ENCODE results near the gene CNOT2. TPM values are rescaled to one million over a fixed set of nuclear protein-coding genes. Genes with fewer than 3 reads are reported as not detected.
"Not testable (repeated sequence)": the region's sequence is repeated elsewhere in the genome, so short reads cannot be mapped to it uniquely, and the experiment has no call there.

Gene CNOT2
- total RNA-seq, 1 donor from 2014 or later: 36.9 TPM

- intact Hi-C loops (cut with micrococcal nuclease): no loop called here
- DNase-seq (no peak), ATAC-seq (no peak)
Observed at GRCh38 chr12:70288817-70289216, 45.6 kb downstream of the CNOT2 start.

- intact Hi-C loops (cut with micrococcal nuclease): no loop called here
- ATAC-seq: no peak
- no peak for DNase-seq
Observed at GRCh38 chr12:70290116-70290515, 46.9 kb downstream of the CNOT2 start.

DNA sequence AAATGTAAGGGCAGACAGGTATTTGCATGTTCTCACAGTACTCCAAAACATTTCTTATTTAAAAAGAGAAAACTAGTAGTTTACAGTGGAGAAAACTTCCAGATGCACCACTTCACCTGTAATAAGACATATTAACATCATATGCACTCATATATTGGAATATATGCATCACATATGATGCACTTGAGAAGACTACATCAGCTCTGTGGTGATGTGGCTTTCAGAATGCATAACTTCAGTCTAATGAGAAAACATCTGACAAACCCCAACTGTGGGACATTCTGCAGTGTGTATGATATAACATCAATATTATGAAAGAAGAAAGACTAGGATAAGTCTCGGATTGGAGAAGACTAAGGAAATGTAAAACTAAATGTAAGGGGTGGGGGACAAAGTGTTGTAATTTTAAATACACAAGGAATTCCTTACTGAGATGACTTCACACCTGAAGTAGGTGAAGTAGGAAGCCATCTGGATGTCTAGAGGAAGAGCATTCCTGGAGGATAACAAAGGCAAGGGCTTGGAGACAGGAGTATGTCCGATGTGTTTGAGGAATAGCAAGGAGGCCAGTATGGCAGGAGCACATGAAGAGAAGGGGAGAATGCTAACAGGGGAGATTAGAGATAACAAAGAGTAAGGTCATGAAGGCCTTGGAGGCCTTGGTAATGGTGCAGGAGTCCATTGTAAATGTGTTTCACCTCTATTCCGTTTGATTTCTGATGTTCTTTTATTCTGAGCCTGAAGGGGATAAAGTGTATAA is 49.0 kb downstream of the CNOT2 start:
- intact Hi-C loops (cut with micrococcal nuclease): no loop called here
- no peak for ATAC-seq
- DNase-seq: no peak

GRCh38 chr12:70304684-70305555 is 61.7 kb downstream of the CNOT2 start:
- intact Hi-C loops (cut with micrococcal nuclease); DNase-seq; ATAC-seq: not testable (repeated sequence)

- intact Hi-C loops (cut with micrococcal nuclease): no loop called here
- ATAC-seq (no peak), DNase-seq (no peak)
Observed at GRCh38 chr12:70305794-70306193, 62.6 kb downstream of the CNOT2 start.

DNA sequence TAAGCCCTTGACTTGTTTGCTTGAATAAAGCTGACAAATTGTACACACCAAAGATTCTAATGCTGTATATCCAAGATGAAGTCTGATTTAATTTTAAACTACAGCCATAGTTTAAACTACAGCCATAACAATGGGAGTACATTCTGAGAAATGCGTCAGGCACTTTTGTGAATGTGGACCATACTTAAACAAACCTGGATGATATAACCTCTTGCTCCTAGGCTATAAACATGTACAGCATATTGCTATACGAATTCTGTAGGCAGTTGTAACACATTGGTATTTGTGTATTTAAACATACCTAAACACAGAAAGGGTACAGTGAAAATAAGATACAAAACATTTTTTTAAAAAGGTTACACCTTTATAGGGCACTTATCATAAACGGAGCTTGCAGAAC is 63.4 kb downstream of the CNOT2 start:
- ATAC-seq: no peak
- intact Hi-C loops (cut with micrococcal nuclease): no loop called here
- DNase-seq: no peak

GRCh38 chr12:70307868-70308267 is 64.6 kb downstream of the CNOT2 start:
- DNase-seq (no peak), ATAC-seq (no peak)
- intact Hi-C loops (cut with micrococcal nuclease): no loop called here

GRCh38 chr12:70309348-70309747 is 66.1 kb downstream of the CNOT2 start:
- ATAC-seq: no peak

DNA sequence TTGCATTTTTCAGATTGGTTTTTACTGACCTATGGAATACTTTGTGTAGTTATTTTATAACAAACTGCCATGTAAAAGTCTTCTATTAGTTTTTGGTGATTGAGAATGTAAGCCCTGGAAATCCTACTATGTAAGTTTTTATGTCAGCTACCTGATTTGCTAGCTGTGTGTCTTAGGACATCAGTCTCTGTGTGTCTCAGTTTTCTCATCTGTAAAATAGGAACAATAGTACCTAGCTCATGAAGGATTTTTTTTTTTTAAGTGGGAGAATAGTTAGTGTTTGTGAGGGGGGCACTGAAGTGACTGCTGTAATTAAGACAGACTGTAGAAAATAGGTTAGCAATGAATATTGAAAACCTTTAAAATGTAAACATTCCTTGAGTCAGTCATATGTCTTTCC is 70.9 kb downstream of the CNOT2 start:
- intact Hi-C loops (cut with micrococcal nuclease): no loop called here
- DNase-seq: no peak
- ATAC-seq: no peak

More at GRCh38 chr12:70309348-70309747, 66.1 kb downstream of the CNOT2 start:
- intact Hi-C loops (cut with micrococcal nuclease): no loop called here
- DNase-seq: no peak

DNA sequence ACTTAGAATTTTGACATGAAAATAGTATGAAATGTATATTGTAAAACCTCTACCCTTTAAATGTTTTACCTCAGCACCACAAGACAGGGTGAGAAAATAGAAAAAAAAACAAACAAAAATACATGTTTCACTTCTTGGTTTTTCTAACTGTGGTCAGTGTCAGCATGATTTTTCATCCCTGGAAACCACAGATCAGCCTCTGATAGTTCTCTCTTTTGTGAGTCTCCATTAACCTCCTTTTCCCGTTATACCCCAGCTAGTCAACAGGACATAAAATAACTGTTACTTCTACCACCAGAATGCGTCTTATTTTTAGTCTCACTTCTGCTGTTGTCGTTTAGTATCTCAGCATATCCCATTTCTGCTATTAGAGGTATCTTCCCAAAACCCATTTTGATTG is 74.5 kb downstream of the CNOT2 start:
- ATAC-seq: peak; percentile 21
- no peak for DNase-seq
- intact Hi-C loops (cut with micrococcal nuclease): no loop called here

GRCh38 chr12:70319605-70320004 is 76.4 kb downstream of the CNOT2 start:
- no peak for ATAC-seq
- DNase-seq: no peak
- intact Hi-C loops (cut with micrococcal nuclease): no loop called here

DNA sequence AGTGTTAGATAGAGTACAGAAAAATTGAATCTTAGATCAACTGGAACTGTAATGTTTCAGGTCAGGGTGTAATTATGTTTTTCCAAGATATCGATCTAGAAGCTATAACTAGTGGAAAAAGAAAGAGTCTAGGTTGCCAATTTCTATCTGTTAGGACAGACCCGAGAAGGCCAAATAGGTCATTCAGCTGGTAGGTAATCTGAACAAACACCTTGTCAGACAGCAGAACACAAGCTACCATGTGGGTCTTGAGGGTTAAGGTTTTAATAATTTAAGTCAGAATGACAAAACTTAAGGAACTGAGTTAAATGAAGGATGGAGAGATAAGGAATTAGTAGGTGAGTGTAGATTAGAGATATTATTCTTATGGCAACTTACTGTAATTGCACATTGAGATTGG is 78.0 kb downstream of the CNOT2 start:
- no peak for ATAC-seq
- no peak for DNase-seq
- intact Hi-C loops (cut with micrococcal nuclease): no loop called here

DNA sequence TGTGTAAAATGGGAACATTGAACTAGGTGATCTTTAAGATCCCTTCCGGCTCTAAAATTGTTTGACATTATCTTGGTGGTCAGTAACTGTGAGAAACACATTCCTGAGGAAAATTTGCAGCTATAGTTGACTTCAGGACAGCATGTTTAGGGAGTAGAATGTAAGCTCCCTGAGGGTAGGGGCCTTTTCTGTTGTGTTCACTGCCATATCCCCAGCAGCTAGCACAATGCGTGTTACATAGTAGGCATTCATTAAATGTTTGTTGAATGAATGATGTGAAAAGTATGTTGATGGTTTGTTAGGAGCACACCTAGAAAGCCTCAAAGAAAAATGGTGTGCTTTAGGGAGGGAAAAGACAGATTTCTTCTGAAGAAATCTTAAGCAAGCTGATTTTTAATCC is 84.3 kb downstream of the CNOT2 start:
- intact Hi-C loops (cut with micrococcal nuclease): no loop called here
- DNase-seq: no peak
- ATAC-seq: no peak

- no peak for DNase-seq
- ATAC-seq: no peak
- intact Hi-C loops (cut with micrococcal nuclease): no loop called here
Observed at GRCh38 chr12:70329728-70330127, 86.5 kb downstream of the CNOT2 start.

DNA sequence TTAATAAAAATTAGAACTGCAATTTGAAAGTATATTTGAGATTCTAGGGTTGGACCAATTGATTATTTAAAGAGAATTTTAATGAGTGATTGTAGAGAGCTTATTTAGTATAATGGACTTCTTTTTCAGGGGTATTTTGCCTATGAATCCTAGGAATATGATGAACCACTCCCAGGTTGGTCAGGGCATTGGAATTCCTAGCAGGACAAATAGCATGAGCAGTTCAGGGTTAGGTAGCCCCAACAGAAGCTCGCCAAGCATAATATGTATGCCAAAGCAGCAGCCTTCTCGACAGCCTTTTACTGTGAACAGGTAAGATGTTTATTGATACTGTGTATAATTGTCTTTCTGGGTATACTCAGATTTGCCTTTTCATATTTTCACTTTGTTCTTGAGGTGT is 86.9 kb downstream of the CNOT2 start:
- DNase-seq: no peak
- ATAC-seq: no peak

DNA sequence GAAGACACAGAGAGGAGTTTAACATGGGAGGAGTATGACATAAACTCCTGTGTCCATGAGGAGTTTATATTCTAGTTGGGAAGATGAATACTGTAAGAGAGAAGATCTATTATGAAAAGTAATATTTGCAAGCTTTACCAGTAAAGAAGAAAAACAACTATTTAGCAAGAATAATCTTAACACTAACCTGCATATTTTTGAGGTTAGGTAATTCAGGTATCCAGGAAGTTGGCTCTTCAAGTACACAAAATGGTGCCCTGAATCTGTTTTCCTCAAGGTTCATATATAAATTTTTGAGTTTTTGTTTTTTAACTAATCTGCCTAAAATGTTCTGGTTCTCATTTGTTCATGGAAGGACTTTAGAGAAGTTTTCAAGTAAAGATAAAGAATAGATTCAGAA is 89.0 kb downstream of the CNOT2 start:
- ATAC-seq (no peak), DNase-seq (no peak)
- intact Hi-C loops (cut with micrococcal nuclease): no loop called here

More for the DNA sequence above, 86.9 kb downstream of the CNOT2 start:
- intact Hi-C loops (cut with micrococcal nuclease): no loop called here

DNA sequence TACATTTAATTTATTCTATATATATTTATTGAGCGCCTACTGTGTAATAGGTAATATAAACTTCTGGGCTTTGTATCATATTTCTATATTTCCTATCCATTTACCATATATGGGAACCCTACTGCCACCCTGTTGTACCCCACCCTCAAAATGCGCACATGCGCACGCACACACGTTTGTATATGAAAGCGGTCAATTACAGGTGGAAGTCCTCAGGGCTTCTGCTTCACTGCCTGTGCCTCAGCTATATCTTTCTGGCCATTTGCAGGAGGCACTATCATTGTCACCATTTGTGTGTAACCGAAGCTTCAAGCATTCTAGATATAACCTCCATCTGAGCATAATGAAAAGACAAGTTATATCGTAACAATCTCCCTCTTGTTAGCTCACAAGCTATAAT is 91.5 kb downstream of the CNOT2 start:
- intact Hi-C loops (cut with micrococcal nuclease): no loop called here
- DNase-seq (no peak), ATAC-seq (no peak)

DNA sequence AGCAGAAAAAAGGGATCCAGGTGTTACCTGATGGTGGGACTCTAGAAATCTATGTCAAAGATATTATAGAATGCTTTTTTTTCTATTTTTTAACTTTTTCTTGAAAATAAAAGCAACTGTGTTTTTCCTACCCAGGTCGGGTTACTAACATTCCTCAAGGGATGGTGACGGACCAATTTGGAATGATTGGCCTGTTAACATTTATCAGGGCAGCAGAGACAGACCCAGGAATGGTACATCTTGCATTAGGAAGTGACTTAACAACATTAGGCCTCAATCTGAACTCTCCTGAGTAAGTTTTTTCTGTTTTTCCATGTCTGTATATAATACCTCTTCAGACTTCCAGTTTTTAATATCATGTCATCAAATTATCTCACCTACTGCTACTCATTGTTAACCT is 95.3 kb downstream of the CNOT2 start:
- ATAC-seq (no peak), DNase-seq (no peak)
- intact Hi-C loops (cut with micrococcal nuclease): no loop called here

GRCh38 chr12:70351076-70351475 is 107.8 kb downstream of the CNOT2 start:
- intact Hi-C loops (cut with micrococcal nuclease): no loop called here
- DNase-seq: no peak

DNA sequence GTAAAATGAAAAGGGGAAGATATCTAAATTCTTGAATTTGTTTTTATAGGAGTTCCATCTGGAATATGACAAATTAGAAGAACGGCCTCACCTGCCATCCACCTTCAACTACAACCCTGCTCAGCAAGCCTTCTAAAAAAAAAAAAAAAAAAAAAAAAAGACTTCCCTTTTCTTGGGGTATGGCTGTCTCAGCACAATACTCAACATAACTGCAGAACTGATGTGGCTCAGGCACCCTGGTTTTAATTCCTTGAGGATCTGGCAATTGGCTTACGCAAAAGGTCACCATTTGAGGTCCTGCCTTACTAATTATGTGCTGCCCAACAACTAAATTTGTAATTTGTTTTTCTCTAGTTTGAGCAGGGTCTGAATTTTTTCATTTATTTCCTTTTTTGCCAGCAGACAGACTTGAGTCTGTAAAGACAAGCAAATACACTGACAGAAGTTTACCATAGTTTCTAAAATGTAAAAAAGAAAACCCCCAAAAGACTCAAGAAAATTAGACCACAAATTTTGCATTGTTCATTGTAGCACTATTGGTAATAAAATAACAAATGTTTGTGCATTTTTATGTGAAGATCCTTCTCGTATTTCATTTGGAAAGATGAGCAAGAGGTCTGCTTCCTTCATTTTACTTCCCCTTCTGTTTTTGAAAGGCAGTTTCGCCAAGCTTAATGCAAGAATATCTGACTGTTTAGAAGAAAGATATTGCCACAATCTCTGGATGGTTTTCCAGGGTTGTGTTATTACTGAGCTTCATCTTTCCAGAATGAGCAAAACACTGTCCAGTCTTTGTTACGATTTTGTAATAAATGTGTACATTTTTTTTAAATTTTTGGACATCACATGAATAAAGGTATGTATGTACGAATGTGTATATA is 110.8 kb downstream of the CNOT2 start:
- ATAC-seq (peak; percentile 30), DNase-seq (no peak)
- intact Hi-C loops (cut with micrococcal nuclease): no loop called here

More at GRCh38 chr12:70351076-70351475, 107.8 kb downstream of the CNOT2 start:
- ATAC-seq: no peak

All from left ventricle myocardium superior (tissue), 1 donor.